ENCODE measurements around the gene ZNF202.

DNA sequence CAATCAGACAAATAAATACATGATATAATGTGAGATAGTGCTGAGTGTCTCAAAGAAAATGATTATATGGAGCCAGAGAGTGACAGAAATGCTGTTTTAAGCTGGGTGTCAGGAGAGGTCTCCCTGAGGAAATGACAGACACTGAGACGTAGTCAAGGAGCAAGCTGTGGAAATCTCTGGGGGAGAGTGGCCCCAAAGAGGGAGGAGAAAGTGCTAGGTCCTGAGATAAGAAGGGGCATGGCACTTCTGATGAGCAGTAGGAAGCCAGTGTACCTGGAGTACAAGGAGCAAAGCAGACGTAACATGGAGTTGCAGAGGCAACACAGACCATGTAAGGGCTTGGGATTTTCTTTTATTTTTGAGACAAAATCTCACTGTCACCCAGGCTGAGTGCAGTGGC is 38.8 kb downstream of the ZNF202 start:
- no peak for TF ChIP-seq POLR2A (IDR thresholded peaks at IDR 0.05)
- TF ChIP-seq, protein P1, sequence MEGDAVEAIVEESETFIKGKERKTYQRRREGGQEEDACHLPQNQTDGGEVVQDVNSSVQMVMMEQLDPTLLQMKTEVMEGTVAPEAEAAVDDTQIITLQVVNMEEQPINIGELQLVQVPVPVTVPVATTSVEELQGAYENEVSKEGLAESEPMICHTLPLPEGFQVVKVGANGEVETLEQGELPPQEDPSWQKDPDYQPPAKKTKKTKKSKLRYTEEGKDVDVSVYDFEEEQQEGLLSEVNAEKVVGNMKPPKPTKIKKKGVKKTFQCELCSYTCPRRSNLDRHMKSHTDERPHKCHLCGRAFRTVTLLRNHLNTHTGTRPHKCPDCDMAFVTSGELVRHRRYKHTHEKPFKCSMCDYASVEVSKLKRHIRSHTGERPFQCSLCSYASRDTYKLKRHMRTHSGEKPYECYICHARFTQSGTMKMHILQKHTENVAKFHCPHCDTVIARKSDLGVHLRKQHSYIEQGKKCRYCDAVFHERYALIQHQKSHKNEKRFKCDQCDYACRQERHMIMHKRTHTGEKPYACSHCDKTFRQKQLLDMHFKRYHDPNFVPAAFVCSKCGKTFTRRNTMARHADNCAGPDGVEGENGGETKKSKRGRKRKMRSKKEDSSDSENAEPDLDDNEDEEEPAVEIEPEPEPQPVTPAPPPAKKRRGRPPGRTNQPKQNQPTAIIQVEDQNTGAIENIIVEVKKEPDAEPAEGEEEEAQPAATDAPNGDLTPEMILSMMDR (IDR thresholded peaks at IDR 0.05): no peak
